Esophagus squamous epithelium (tissue), 5 donors: ENCODE data around the gene PSKH1. TPM values are rescaled to one million over a fixed set of nuclear protein-coding genes. Genes with fewer than 3 reads are reported as not detected.
A peak's percentile ranks its signal among the peaks of the same experiment; 100 is the strongest.
"Not testable (repeated sequence)": the region's sequence is repeated elsewhere in the genome, so short reads cannot be mapped to it uniquely, and the experiment has no call there.

Source experiments
- DNase-seq: peaks from one replicate; lab custom pipeline; 2025; lab: John Stamatoyannopoulos, UW
- H3K27ac ChIP-seq, 4 donors: fragments of 200-600 bp; sonication (generic); one replicate each; pipeline ENCODE4 v1.5.1; 2016 to 2019; ENCODE audit warnings: mild to moderate bottlenecking in 1 of 4
- H3K27me3 ChIP-seq, 4 donors: fragments of 200-600 bp; sonication (generic); 1 replicate in 3 of 4; 2 replicates in 1 of 4; pipeline versions ENCODE4 v1.5.1 to v1.6.0; 2017 to 2021; ENCODE audit warnings: antibody characterized with exemption in 1 of 4
- H3K36me3 ChIP-seq, 3 donors: fragments of 200-600 bp; sonication (generic); one replicate each; pipeline ENCODE4 v1.5.1; 2016 to 2019
- H3K4me1 ChIP-seq, 3 donors: fragments of 200-600 bp; sonication (generic); one replicate each; pipeline ENCODE4 v1.5.1; 2017 to 2019
- H3K4me3 ChIP-seq, 4 donors: fragments of 200-600 bp; sonication (generic); 1 replicate in 3 of 4; 2 replicates in 1 of 4; pipeline ENCODE4 v1.5.1; 2016 to 2019; ENCODE audit warnings: mild to moderate bottlenecking in 2 of 4, moderate library complexity in 1 of 4
- H3K9me3 ChIP-seq, 3 donors: fragments of 200-600 bp; sonication (generic); one replicate each; pipeline ENCODE4 v1.5.1; 2016 to 2019
- CTCF ChIP-seq, 6 experiments: fragments of 450-650 bp in 4 of 6; fragments of 200-600 bp in 2 of 6; sonication (generic) in 2 of 6; IDR thresholded peaks; one replicate each; pipeline ENCODE4 v1.5.1; 2016 to 2019; ENCODE audit warnings: antibody characterized with exemption in 6 of 6, mild to moderate bottlenecking in 4 of 6, moderate library complexity in 4 of 6
- POLR2A ChIP-seq, 4 donors: fragments of 450-650 bp; IDR thresholded peaks; one replicate each; pipeline ENCODE4 v1.6.1; 2017; ENCODE audit warnings: antibody characterized with exemption in 4 of 4, mild to moderate bottlenecking in 4 of 4, moderate library complexity in 3 of 4
- WGBS, 2 donors: methylation state at CpG; one replicate each; pipeline ENCODE4 v1.1.5; 2018; 5-methylcytosine and 5-hydroxymethylcytosine counted together
- intact Hi-C: fragments of 100-400 bp; cut with DNase I; formaldehyde crosslinking; loops from one replicate; pipeline ENCODE4 v1.15.0; 2022
- total RNA-seq, 4 donors: library from RNA; depleted of rRNA; stranded (reverse); fragments of >200 nt; gene quantifications; one replicate each; pipeline ENCODE4 v1.1.0, GENCODE V29; 2016
- donor health status: DM: yes; HTN: yes; CAD: no.

PSKH1 gene
- total RNA-seq, 4 donors from 2014 or later: 8.5 to 18.3 (median 13.8) TPM

GRCh38 chr16:67860589-67861398 lies 32.3 kb upstream of the PSKH1 start:
- TF ChIP-seq CTCF (IDR thresholded peaks at IDR 0.05) (no peak), POLR2A (IDR thresholded peaks at IDR 0.05) (no peak)
- no peaks in the 10 kb centered on the region for H3K27me3 ChIP-seq
- no peak for DNase-seq
- intact Hi-C loops: no loop called here
- H3K9me3 ChIP-seq: no peaks in the 10 kb centered on the region
- H3K27ac ChIP-seq: peak overlapping the region; percentile 63 to 84 (median 73)
- 61 to 63% methylated on average over 6 to 8 of the region's 8 CpGs for WGBS, 2 donors
- peaks cover 0 to 10% (median 4%) of the 10 kb centered on the region in 3 donors for H3K36me3 ChIP-seq
- H3K4me3 ChIP-seq: no peak overlapping the region
- H3K4me1 ChIP-seq: peaks cover 46 to 83% (median 62%) of the 10 kb centered on the region in 3 donors

GRCh38 chr16:67861877-67862276 lies 31.2 kb upstream of the PSKH1 start:
- intact Hi-C loops: no loop called here
- H3K27ac ChIP-seq: peak overlapping the region; percentile 63 to 84 (median 73)
- H3K27me3 ChIP-seq: no peaks in the 10 kb centered on the region
- no peaks in the 10 kb centered on the region for H3K9me3 ChIP-seq
- DNase-seq: no peak
- H3K4me1 ChIP-seq: peaks cover 40 to 72% (median 60%) of the 10 kb centered on the region in 3 donors
- TF ChIP-seq POLR2A (IDR thresholded peaks at IDR 0.05): no peak
- no peak for TF ChIP-seq CTCF (IDR thresholded peaks at IDR 0.05)
- H3K4me3 ChIP-seq: no peak overlapping the region
- WGBS, 2 donors: 88% methylated on average over 5 to 6 of the region's 6 CpGs
- peaks cover 0 to 20% (median 4%) of the 10 kb centered on the region in 3 donors for H3K36me3 ChIP-seq

- H3K4me3 ChIP-seq: peak overlapping the region in 1 of 4 donors; percentile 7
- intact Hi-C loops: no loop called here
- peaks cover 30 to 62% (median 50%) of the 10 kb centered on the region in 3 donors for H3K4me1 ChIP-seq
- no peak for DNase-seq
- H3K27me3 ChIP-seq: no peaks in the 10 kb centered on the region
- TF ChIP-seq CTCF (IDR thresholded peaks at IDR 0.05) (no peak), POLR2A (IDR thresholded peaks at IDR 0.05) (no peak)
- peak overlapping the region; percentile 63 to 84 (median 76) for H3K27ac ChIP-seq
- H3K36me3 ChIP-seq: peaks cover 0 to 31% (median 12%) of the 10 kb centered on the region in 3 donors
- no peaks in the 10 kb centered on the region for H3K9me3 ChIP-seq
- WGBS, 2 donors: 63 to 66% methylated on average over 10 of the region's 11 CpGs
Observed at GRCh38 chr16:67862623-67863583, 30.2 kb upstream of the PSKH1 start.

GRCh38 chr16:67864044-67864443 lies 29.0 kb upstream of the PSKH1 start:
- H3K27me3 ChIP-seq, intact Hi-C loops, H3K4me3 ChIP-seq, H3K9me3 ChIP-seq, DNase-seq: not testable (repeated sequence)
- Histone ChIP-seq H3K4me1 (peaks cover 24 to 51% (median 42%) of the 10 kb centered on the region in 3 donors), H3K36me3 (peaks cover 0 to 42% (median 22%) of the 10 kb centered on the region in 3 donors), H3K27ac (peak overlapping the region in 3 of 4 donors; percentile 75 to 84 (median 78))
- 79 to 94% methylated on average over 2 to 3 of the region's 6 CpGs for WGBS, 2 donors

GRCh38 chr16:67864594-67864993 lies 28.5 kb upstream of the PSKH1 start:
- peaks cover 24 to 51% (median 42%) of the 10 kb centered on the region in 3 donors for H3K4me1 ChIP-seq
- no peaks in the 10 kb centered on the region for H3K27me3 ChIP-seq
- no peak overlapping the region for H3K4me3 ChIP-seq
- H3K27ac ChIP-seq: no peak overlapping the region
- H3K36me3 ChIP-seq: peaks cover 0 to 48% (median 25%) of the 10 kb centered on the region in 3 donors
- H3K9me3 ChIP-seq: no peaks in the 10 kb centered on the region
- intact Hi-C loops: no loop called here
- WGBS, 2 donors: 67 to 90% methylated on average over 1 to 2 of the region's 2 CpGs
- no peak for DNase-seq
- no peak for TF ChIP-seq POLR2A (IDR thresholded peaks at IDR 0.05)
- no peak for TF ChIP-seq CTCF (IDR thresholded peaks at IDR 0.05)
